Endodermal cell (in vitro differentiated cells): Measurements from ENCODE around the gene NDUFV3. TPM values are rescaled to one million over a fixed set of nuclear protein-coding genes. Genes with fewer than 3 reads are reported as not detected.

Experiments
- DNase-seq: peaks from one replicate; pipeline ENCODE4 v3.0.0-alpha.2; 2017
- H3K27ac ChIP-seq: 2 replicates; pipeline ENCODE4 v1.5.1; 2013; ENCODE audit warnings: mild to moderate bottlenecking, low read depth, low read length, moderate library complexity
- H3K27me3 ChIP-seq: 2 replicates; pipeline ENCODE4 v1.6.1; 2013; ENCODE audit warnings: mild to moderate bottlenecking, low read length, moderate library complexity; ENCODE audit not compliant: insufficient read depth, control insufficient read depth, poor library complexity, severe bottlenecking
- H3K36me3 ChIP-seq: 2 replicates; pipeline ENCODE4 v1.7.0; 2013; ENCODE audit warnings: mild to moderate bottlenecking, low read length, moderate library complexity; ENCODE audit not compliant: control insufficient read depth, insufficient read depth
- H3K4me1 ChIP-seq: one replicate; pipeline ENCODE4 v1.7.0; 2013; ENCODE audit warnings: low read length; ENCODE audit not compliant: control insufficient read depth, insufficient read depth
- H3K4me3 ChIP-seq: 2 replicates; pipeline ENCODE4 v1.5.1; 2013; ENCODE audit warnings: mild to moderate bottlenecking, low read length, moderate library complexity
- H3K9ac ChIP-seq: 2 replicates; pipeline ENCODE4 v1.6.1; 2013; ENCODE audit warnings: mild to moderate bottlenecking, low read length, moderate library complexity; ENCODE audit not compliant: poor library complexity, severe bottlenecking; ENCODE audit errors: extremely low read depth
- H3K9me3 ChIP-seq: 2 replicates; pipeline ENCODE4 v1.6.1; 2013; ENCODE audit warnings: mild to moderate bottlenecking, low read length, moderate library complexity; ENCODE audit not compliant: control insufficient read depth
- H3K27ac Mint-ChIP-seq: 2 replicates; pipeline ENCODE4 v1.8.0; 2020; ENCODE audit warnings: mixed read lengths
- H3K27me3 Mint-ChIP-seq: 2 replicates; pipeline ENCODE4 v1.8.0; 2021; ENCODE audit warnings: mild to moderate bottlenecking, mixed read lengths; ENCODE audit not compliant: insufficient read depth
- H3K36me3 Mint-ChIP-seq: 2 replicates; pipeline ENCODE4 v1.8.0; 2020; ENCODE audit warnings: low read depth, mixed read lengths
- H3K4me1 Mint-ChIP-seq: 2 replicates; pipeline ENCODE4 v1.8.0; 2020; ENCODE audit warnings: mixed read lengths
- H3K4me3 Mint-ChIP-seq: 2 replicates; pipeline ENCODE4 v1.8.0; 2020; ENCODE audit warnings: mild to moderate bottlenecking, moderate library complexity, mixed read lengths
- H3K9me3 Mint-ChIP-seq: 2 replicates; pipeline ENCODE4 v1.8.0; 2020; ENCODE audit warnings: mild to moderate bottlenecking, mixed read lengths
- WGBS, 2 experiments: methylation state at CpG; one replicate each; pipeline versions ENCODE4 v1.1.5 to v1.1.7; 2013; ENCODE audit warnings: missing lambda C conversion rate in 2 of 2, mixed read lengths in 1 of 2; ENCODE audit not compliant: insufficient coverage in 1 of 2, insufficient read length in 1 of 2; 5-methylcytosine and 5-hydroxymethylcytosine counted together
- total RNA-seq, 2 donors: library from RNA; stranded (reverse); fragmentation: NEBNext Ultra II Directional in 1 of 2; extraction: Animal tissue kit (Norgen Biotek cat#: 25700) in 1 of 2; gene quantifications; 2 replicates in 1 of 2; 3 replicates in 1 of 2; pipeline ENCODE4 v1.2.1, GENCODE V29; 2021
- TF ChIP-seq, protein P1 (sequence below): fragments of 200-600 bp; sonication (generic); conservative IDR thresholded peaks from 2 replicates; pipeline ENCODE4 v1.5.0; 2021; ENCODE audit warnings: antibody characterized with exemption, mild to moderate bottlenecking

NDUFV3 gene
- total RNA-seq, 2 donors from 2014 or later, result 25.8 to 27.2 TPM

DNA sequence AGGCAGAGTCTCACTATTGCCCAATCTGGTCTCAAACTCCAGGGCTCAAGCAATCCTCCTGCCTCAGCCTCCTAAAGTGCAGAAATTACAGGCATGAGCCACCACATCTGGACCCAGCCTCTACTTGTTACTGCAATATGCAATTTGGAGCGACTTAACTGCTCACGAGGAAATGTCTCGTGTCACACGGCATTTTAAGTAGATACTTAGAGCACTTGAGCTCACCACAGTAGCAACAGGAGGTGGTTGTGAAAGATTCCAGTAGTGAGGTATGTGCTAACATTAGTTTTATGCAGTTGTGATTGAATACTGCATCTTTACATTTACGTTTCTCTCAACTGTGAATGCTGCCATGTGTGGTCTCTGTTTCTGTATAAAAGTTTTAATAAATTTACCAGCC is 5.8 kb upstream of the NDUFV3 start:
- Histone ChIP-seq H3K9ac (no peak overlapping the region), H3K27me3 (no peaks in the 10 kb centered on the region), H3K4me1 (peaks cover 1% of the 10 kb centered on the region), H3K4me3 (no peak overlapping the region), H3K27ac (no peak overlapping the region), H3K9me3 (no peaks in the 10 kb centered on the region), H3K36me3 (no peaks in the 10 kb centered on the region)
- TF ChIP-seq, protein P1, sequence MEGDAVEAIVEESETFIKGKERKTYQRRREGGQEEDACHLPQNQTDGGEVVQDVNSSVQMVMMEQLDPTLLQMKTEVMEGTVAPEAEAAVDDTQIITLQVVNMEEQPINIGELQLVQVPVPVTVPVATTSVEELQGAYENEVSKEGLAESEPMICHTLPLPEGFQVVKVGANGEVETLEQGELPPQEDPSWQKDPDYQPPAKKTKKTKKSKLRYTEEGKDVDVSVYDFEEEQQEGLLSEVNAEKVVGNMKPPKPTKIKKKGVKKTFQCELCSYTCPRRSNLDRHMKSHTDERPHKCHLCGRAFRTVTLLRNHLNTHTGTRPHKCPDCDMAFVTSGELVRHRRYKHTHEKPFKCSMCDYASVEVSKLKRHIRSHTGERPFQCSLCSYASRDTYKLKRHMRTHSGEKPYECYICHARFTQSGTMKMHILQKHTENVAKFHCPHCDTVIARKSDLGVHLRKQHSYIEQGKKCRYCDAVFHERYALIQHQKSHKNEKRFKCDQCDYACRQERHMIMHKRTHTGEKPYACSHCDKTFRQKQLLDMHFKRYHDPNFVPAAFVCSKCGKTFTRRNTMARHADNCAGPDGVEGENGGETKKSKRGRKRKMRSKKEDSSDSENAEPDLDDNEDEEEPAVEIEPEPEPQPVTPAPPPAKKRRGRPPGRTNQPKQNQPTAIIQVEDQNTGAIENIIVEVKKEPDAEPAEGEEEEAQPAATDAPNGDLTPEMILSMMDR, result no peak
- peaks cover 6% of the 10 kb centered on the region for H3K4me1 Mint-ChIP-seq
- H3K27ac Mint-ChIP-seq, result no peak overlapping the region
- 97 to 100% methylated on average over 5 of the region's 5 CpGs for WGBS, 2 experiments
- H3K9me3 Mint-ChIP-seq, result no peaks in the 10 kb centered on the region
- no peak for DNase-seq
- H3K4me3 Mint-ChIP-seq, result no peak overlapping the region
- no peaks in the 10 kb centered on the region for H3K27me3 Mint-ChIP-seq
- H3K36me3 Mint-ChIP-seq, result peaks cover 10% of the 10 kb centered on the region

DNA sequence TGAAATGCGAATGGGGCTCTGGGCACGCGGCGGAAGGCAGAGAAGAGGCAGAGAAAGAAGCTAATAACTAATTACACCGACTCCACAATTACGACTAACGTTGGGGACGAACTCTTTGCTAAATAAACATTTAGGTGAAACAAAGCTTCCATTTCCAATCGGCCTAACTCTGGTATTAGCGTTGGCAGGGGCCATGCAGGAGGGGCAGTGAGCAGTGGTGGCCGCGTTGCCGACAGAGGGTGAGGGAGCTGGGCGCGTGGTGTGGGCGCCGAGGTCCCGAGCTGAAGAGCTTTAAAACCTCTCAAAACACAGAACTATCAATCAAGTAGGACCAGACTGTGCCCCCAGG is 553 bp upstream of the NDUFV3 start:
- Histone ChIP-seq H3K4me1 (peaks cover 4% of the 10 kb centered on the region), H3K27ac (peak overlapping the region; percentile 79), H3K27me3 (no peaks in the 10 kb centered on the region), H3K4me3 (peak overlapping the region; percentile 89), H3K36me3 (peaks cover 14% of the 10 kb centered on the region), H3K9me3 (no peaks in the 10 kb centered on the region), H3K9ac (peak overlapping the region; percentile 85)
- H3K4me3 Mint-ChIP-seq, result peak overlapping the region; percentile 79
- peaks cover 6% of the 10 kb centered on the region for H3K36me3 Mint-ChIP-seq
- H3K9me3 Mint-ChIP-seq, result no peaks in the 10 kb centered on the region
- 38 to 44% methylated on average over 9 to 18 of the region's 18 CpGs for WGBS, 2 experiments
- H3K4me1 Mint-ChIP-seq, result peaks cover 9% of the 10 kb centered on the region
- no peak for DNase-seq
- TF ChIP-seq, protein P1, result no peak
- peak overlapping the region; percentile 97 for H3K27ac Mint-ChIP-seq
- no peaks in the 10 kb centered on the region for H3K27me3 Mint-ChIP-seq

DNA sequence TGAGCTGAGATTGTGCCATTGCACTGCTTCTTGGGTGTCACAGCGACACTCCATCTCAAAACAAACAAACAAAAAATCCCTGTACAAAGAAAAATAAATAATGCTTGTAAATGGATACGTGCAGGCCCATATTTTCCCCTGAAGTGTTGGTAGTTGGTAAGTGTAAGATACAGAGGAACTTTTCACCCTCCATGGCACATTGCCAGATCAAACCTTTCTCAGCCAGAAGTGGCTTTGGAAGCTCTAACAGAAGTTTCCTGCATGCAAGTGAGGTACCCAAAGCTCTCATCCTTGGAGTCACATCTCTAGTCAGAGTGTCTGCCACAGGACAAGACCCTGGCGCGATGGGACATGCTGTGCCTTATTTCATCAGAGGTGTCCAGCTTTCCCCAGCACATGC is 7.3 kb downstream of the NDUFV3 start:
- TF ChIP-seq, protein P1, result no peak

More for the DNA sequence above, 7.3 kb downstream of the NDUFV3 start:
- H3K36me3 ChIP-seq, result peaks cover 66% of the 10 kb centered on the region
- no peak overlapping the region for H3K4me3 ChIP-seq
- H3K4me1 ChIP-seq, result no peaks in the 10 kb centered on the region
- Mint-ChIP-seq H3K4me1 (no peaks in the 10 kb centered on the region), H3K4me3 (no peak overlapping the region), H3K27ac (no peak overlapping the region), H3K27me3 (no peaks in the 10 kb centered on the region), H3K36me3 (peaks cover 54% of the 10 kb centered on the region), H3K9me3 (no peaks in the 10 kb centered on the region)
- DNase-seq, result no peak
- no peaks in the 10 kb centered on the region for H3K27me3 ChIP-seq
- 91 to 100% methylated on average over 3 to 4 of the region's 4 CpGs for WGBS, 2 experiments
- H3K9me3 ChIP-seq, result no peaks in the 10 kb centered on the region
- H3K27ac ChIP-seq, result no peak overlapping the region
- no peak overlapping the region for H3K9ac ChIP-seq
